Suppressor macrophage (primary cell): ENCODE results near the gene FOXP1.

Experiments used
- DNase-seq, 4 experiments: peaks; one replicate each; pipeline ENCODE4 v3.0.0-alpha.2; 2020 to 2022

Gene FOXP1

DNA sequence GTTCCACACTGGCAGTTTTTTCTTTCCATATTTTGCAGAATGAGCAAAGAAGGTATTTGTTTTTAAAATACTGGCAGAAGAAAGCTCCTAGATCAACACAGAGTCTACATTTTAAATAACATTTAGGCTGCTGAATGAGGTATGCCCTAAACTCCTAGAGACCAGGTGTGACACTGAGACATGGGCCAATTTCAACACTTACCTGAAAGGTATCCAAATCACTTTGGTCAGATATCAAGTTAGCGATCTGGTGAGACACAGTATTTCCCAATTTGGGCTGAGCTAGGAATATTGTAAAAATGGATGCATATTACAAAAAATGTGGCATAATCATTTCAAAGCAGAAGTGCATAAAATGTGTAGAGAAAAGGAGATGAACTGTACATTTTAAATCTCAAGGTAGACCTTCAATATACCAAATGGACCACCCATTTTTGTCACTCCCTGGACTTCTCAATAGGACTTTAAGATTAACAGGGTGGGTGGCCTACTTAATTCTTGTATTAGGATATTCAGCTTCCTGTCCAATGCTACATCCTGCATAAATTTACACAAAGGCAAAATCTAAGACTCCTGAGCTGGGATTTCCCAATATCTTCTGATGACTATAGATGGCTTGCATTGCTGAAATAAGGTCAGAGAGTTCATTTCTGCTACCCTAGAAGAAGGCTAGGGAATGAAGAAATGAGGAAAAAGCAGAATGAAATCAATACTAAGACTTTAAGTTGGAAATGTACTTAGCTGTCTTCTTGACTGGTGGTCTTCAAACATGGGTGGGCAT, 487.8 kb downstream of the FOXP1 start:
- peak in 2 of 4 experiments; percentile 36 to 45 for DNase-seq

DNA sequence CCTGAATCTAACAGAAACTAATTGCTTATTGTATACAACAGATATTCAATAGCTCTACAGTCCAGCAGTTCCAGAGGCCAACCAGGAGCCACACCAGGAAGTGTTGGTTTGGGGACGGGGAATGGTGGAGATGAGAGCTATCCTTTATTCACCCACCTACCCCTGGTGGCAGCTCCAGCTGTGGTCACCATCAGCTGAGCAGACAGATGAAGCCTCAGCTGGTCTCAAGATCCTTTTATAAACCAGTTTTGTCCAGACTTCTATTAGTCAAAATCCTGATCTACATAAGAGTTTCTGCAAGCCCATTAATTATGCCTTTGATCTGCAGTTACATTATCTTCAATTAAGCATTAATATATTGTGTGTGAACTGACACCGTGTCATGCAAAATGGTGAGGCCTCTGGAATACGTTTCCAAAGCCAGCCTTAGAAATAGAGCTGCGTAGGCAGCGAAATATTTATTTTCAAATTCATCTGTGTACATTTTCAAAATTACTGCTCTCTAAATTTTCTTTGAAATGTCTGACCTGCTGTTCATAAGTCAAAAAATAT, 488.8 kb downstream of the FOXP1 start:
- DNase-seq = no peak

DNA sequence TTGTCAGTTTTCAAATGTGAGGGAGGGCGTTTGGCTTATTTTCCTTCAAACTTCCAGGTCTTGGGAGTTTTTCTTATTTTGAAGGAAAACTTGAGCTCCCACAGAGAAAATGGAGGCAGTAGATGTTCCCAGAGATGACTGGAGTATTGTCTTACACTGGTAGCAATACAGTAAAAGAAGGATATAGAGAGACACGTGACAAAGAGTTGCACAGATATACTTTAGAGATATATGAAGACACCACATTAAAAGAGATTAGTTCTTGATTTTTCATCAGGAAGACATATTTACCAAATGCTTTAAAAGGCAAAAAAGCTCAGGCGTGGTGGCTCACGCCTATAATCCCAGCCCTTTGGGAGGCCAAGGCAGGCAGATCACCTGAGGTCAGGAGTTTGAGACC, 490.9 kb downstream of the FOXP1 start:
- DNase-seq = no peak

- DNase-seq = no peak
Observed at GRCh38 chr3:71090207-71090606, 493.3 kb downstream of the FOXP1 start.

DNA sequence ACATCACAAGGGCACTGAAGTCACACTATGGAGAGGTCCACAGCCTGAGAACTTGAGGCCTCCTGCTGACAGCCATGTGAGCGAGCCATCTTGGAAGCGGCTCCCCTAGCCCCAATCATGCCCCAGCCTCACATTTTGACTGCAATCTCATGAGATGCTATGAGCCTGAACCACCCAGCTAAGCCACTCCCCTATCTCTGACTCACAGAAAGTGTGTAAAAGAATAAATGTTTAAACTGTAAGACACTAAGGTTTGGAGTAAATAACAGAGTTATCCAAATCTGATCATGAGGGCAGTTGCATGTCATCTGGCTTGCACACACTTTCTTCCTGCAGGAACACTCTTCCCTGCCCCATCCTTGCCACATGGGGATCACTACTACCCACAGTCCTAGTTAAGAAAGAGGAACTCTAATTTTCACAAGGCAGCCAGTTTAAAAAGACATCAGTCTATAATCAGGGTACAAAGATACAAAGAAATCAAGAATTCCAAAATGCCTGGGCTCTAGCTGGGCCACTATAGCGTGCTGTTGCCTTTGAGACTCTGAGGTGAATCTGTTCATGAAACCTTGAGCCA, 494.2 kb downstream of the FOXP1 start:
- peak; percentile 43 to 67 (median 63) for DNase-seq

DNA sequence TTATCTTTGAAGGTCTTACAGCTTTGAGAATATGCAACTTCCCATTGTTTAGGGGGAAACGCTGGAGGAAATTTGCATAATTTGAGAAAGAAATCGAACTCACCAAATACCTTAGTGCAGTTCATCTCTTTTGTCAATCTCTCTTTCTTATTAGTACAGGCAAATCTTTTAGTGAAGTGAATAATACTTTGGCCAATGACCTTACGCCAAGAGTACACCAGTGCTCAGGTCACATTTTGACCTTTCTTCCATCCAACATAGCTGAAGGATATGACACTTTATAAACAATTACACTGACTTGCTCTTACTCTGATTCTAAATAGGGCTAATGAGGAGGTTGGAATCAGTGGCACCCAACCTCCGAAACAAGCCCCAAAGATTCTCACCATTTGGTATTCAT, 494.8 kb downstream of the FOXP1 start:
- DNase-seq = no peak

DNA sequence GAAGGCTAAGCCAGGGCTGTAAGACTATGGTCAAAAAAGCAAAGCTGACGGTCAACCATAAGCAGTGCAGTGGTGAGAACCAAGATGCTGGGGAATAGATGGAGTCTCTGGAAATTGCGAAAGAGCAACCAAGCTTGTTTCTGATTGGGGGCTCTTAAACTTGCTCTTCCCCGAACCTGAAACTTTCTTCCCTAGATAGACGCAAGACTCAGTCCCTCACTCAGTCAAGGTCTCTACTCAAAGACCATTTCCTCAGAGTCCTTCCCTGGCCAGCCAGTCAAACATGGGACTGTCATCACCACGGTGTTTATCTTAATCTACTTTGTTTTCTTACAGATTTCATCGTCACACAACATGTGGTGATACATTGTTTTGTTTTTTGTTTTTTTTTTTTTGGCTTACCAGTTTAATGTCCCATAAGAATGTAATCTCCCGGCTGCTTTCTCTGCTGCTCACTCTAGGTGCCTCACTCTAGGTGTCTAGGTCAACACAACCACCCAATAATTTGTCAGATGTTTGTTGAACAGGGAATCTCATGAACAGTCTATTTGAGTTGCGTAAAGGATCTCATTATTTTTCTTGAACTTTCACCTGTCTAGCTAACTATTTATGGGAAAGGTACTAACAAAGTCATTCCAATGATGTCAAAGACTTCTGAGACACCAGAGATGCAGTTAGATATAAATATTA, 495.4 kb downstream of the FOXP1 start:
- DNase-seq = no peak

GRCh38 chr3:71087143-71088018, 496.1 kb downstream of the FOXP1 start:
- DNase-seq = no peak

DNA sequence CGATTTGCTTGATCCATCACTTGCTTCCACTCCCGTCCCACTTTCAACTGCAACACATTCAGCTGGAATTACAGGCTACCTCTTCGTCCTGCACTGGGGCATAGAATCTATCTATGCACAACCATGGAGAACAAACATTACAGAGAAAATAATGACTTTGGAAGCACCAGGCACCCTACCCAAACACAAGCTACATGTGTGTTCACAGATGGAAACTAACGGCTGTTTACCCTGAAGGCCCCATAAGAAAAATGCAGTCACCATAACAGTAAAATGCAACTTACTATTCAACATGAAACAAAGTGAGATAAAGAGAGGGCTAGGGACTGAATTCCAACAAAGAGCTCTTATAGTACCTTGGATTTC, 496.8 kb downstream of the FOXP1 start:
- DNase-seq = no peak

DNA sequence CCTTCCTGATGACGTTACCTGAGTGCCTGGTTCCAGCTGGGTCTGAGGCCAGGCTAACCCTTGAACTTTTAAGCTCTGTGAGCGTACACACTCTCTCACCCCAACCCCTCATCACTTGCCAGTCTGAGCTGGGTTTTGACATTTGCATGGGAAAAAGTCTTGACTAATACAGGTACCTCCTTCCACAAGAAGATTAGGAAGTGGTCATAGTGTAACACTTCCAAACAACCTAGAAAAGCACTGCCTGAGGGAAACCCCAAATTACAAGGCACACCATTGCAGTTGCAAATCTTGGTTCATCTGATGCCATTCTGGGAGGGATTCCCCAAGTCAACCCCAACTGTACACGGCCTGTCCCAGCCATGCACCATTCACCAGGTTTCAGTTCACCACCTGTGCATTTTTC, 499.8 kb downstream of the FOXP1 start:
- DNase-seq = no peak

DNA sequence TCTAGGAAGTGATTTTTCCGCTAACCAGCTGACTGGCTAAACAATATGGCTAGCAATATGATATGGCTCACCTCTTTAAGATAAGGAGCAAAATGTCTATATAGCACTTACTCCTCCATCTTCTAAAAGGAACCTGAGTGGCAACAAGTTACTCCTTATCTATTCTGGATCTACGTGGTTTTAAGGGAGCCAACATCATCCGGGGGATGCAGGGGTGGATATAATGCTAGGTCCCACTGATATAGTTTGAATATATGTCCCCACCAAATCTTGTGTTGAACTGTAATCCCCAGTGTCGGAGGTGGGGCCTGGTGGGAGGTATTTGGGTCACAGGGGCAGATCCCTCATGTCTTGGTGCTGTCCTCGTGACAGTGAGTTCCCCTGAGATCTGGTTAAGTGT, 500.7 kb downstream of the FOXP1 start:
- no peak for DNase-seq

GRCh38 chr3:71080517-71081083, 502.9 kb downstream of the FOXP1 start:
- peak in 1 of 4 experiments; percentile 48 for DNase-seq

DNA sequence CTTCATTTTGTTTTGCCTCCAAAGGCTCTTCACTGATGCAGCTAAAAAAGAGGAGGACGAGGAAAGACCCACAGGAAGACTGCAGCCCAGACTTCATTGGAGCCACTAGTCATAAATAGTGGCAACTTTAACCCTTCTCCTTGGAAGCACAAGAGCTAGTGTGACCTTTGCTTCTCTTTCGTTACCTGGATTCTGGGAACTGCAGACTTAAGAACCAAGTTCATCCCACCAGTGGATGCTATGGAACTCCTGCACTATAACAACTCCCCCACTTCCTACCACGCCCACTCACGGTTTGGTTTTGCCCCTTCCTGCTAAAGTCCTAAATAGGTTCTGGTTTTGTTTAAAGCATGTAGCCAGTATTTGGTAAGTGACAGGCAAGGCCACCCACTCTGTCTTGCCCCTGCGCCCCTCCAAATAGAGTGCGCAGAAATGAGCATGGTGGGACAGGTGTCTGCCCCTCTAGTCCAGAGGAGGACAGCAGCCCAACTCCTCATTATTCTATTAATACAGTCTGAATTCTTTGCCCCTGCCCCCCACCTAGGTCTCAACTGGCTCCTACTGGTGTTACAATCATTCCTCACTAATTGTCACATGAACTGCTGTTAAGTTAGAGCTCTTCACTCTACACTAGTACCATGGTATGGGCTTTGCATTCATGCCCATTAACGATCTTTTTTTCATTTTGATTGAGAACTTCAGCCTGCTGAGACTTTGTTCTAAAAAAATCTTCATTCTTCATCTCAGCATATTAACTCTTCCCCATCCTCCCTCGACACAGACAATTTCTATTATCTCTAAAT, 504.6 kb downstream of the FOXP1 start:
- peak in 2 of 4 experiments; percentile 26 to 30 for DNase-seq

DNA sequence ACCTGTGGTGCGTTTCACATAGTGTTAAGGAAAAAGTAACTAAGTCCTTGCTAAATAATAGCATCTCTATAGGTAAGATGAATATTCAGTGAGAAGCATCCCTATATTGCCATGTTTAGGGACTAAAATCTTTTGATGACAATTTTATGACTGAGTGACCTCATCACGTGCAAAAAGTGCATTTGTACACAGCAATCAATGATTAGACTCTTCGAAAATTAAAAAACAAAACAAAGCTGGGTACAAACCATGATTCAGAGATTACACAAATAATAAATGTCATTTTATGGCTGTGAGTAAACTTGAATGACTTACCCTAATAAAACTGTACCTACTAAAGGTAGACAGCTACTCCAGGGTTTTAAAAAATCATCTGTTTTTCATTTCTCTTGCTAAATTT, 505.3 kb downstream of the FOXP1 start:
- no peak for DNase-seq

DNA sequence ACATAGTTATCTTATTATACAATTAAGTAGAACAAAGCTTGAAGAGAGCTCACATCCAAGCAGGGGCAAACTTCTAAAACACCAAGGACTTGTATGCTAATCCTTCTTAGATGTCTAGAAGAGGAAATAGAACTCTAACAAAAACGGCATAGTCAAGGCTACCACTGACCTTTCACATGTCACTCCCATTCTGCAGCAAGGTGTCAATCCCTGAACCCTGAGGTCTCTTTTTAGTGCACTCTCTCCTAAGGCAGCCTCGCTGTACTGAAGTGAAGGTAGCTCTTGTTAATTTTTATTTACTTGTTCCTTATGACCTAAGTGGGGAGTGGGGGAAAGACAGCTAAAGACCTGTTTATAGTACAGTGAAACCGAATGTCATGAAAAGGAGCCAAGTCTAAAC, 506.5 kb downstream of the FOXP1 start:
- DNase-seq = no peak

DNA sequence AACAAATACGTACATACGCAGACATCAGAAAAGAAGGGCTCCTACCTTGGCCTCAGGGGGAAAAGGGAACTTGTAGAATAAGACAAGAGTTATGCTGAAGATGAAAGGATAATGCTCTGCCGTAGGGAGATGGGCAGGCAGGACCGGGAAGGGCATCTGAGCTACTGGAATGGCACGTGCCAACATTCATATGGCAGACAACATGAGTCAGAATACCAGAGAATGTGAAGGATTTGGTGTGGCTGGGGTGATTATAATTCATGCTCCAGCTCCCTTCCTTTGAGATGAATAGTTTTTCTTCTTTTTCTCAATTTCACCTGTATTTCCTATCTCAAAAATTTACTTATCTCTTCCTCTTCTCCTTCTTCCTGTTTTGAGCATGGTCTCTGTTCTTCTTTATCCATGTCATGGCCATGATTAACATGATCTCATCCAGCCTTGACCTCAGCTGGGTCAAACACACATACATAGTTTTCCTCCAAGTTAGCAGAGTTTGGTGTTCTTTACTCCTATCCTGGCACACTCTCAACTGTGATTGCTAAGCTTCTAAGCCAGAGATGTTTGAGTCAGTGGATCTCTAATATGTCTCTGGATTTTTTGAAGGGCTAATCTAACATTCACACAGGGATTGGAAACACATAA, 507.0 kb downstream of the FOXP1 start:
- peak in 1 of 4 experiments; percentile 10 for DNase-seq

DNA sequence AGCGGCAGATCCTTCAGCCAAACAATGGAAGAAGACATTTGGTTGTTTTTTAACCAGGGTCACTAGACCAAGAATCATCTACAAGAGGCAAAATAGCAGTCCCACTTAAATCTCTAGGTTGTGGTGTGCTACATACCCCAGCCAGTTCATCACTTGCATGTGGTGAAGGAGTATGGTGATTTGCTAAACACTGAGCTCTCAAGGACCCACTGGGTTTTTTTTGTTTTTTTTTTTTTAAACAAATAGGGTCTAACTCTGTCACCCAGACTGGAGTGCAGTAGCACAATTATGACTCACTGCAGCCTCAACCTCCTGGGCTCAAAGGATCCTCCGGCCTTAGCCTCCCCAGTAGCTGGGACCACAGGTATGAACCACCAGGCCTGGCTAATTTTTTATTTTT, 508.0 kb downstream of the FOXP1 start:
- no peak for DNase-seq

DNA sequence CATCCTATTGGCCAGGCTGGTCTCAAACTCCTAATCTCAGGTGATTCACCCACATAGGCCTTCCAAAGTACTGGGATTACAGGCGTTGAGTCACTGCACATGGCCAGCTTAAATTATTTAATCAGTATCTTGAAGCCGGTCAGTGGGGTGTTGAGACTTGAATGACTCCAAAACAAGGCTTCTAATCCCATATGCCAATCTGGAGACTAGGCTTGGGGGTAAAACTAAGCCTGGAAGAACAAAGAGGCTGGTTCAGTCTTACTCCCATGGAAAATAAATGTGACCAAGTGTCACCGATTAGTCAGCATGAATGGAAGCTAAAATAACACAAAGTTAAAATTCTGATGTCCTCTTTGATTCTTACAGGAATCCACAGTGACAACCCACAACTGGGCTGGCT, 509.1 kb downstream of the FOXP1 start:
- no peak for DNase-seq

- DNase-seq = no peak
Observed at GRCh38 chr3:71072986-71073385, 510.5 kb downstream of the FOXP1 start.

DNA sequence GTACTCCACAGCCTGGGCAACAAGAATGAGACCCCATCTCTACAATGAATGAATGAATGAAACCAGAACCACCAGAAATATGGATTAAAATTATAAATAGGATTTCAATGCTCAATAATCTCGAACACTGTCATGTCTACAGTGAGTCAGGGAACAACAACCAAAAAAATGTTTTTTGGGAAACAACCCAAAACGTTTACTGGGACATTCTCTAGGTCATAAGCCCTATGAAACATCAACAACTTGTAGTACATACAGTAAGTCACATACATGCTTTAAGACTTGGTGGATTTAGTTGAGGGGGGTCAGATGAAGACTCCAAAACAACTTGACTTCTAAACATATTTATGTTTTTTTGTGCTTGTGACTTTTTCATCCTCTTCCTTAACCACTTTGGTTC, 511.2 kb downstream of the FOXP1 start:
- DNase-seq = no peak
